Neural progenitor cell (in vitro differentiated cells): Measurements from ENCODE around the gene SPAG6.
A peak's percentile ranks its signal among the peaks of the same experiment; 100 is the strongest.

Source experiments
- EZH2 ChIP-seq: fragments of 200-600 bp; sonication (generic); IDR thresholded peaks from 2 replicates; pipeline ENCODE4 v1.6.1; 2017; ENCODE audit warnings: antibody characterized with exemption, mild to moderate bottlenecking, moderate library complexity
- EZH2phosphoT487 ChIP-seq: fragments of 200-600 bp; sonication (generic); IDR thresholded peaks from 2 replicates; pipeline ENCODE4 v1.6.1; 2017; ENCODE audit warnings: antibody characterized with exemption
- TF ChIP-seq, protein P1 (sequence below): fragments of 200-600 bp; sonication (generic); IDR thresholded peaks from 2 replicates; pipeline ENCODE4 v1.5.1; 2017; ENCODE audit warnings: antibody characterized with exemption, mild to moderate bottlenecking

- TF ChIP-seq, protein P1, sequence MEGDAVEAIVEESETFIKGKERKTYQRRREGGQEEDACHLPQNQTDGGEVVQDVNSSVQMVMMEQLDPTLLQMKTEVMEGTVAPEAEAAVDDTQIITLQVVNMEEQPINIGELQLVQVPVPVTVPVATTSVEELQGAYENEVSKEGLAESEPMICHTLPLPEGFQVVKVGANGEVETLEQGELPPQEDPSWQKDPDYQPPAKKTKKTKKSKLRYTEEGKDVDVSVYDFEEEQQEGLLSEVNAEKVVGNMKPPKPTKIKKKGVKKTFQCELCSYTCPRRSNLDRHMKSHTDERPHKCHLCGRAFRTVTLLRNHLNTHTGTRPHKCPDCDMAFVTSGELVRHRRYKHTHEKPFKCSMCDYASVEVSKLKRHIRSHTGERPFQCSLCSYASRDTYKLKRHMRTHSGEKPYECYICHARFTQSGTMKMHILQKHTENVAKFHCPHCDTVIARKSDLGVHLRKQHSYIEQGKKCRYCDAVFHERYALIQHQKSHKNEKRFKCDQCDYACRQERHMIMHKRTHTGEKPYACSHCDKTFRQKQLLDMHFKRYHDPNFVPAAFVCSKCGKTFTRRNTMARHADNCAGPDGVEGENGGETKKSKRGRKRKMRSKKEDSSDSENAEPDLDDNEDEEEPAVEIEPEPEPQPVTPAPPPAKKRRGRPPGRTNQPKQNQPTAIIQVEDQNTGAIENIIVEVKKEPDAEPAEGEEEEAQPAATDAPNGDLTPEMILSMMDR, result no peak
- TF ChIP-seq EZH2phosphoT487 (peak; percentile 83), EZH2 (peak; percentile 4)
Observed at GRCh38 chr10:22333975-22334282, 11.4 kb upstream of the SPAG6 start.
